SK-N-SH treated with all-trans-retinoic acid at 6 μM for 48 hours (cell line): ENCODE data around the gene PSMD12.

Experiments used
- CSDC2 ChIP-seq: fragments of 250-450 bp; sonication (Bioruptor Pico); IDR thresholded peaks from 2 replicates; pipeline ENCODE4 v1.5.0; 2020; ENCODE audit warnings: mild to moderate bottlenecking, moderate library complexity
- ISL1 ChIP-seq: fragments of 250-450 bp; sonication (Bioruptor Pico); IDR thresholded peaks from 2 replicates; pipeline ENCODE4 v2.1.2; 2022; ENCODE audit warnings: mild to moderate bottlenecking, moderate library complexity
- RARB ChIP-seq: fragments of 250-450 bp; sonication (Bioruptor Pico); IDR thresholded peaks from 2 replicates; pipeline ENCODE4 v1.8.0; 2021; ENCODE audit warnings: mild to moderate bottlenecking, moderate library complexity
- ZFP3 ChIP-seq: fragments of 250-450 bp; sonication (Bioruptor Pico); IDR thresholded peaks from 2 replicates; pipeline ENCODE4 v1.5.0; 2020; ENCODE audit warnings: mild to moderate bottlenecking, moderate library complexity
- TF ChIP-seq, protein P1 (sequence below): fragments of 250-450 bp; sonication (Bioruptor Pico); IDR thresholded peaks from 2 replicates; pipeline ENCODE4 v1.8.0; 2020; ENCODE audit warnings: mild to moderate bottlenecking, moderate library complexity, borderline replicate concordance

DNA sequence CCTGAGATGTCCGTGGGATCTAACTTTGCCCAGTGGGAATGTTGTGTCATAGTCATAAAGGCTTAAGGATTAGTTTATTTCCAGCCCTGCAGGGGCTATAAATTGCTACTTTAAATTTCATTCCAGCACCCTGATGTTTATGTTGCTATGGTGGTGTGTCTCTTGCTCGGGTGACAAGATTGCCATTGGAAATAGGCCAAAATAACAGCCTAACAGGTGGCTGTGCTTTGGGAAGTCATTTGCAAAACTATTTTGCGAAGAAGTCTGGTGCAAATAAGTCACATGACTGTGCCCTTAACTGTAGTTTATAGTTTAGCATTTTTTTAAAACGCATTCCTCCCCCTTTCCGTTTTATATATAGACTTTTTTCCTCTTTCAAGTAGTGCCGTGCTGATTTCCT, 33.8 kb upstream of the PSMD12 start:
- no peak for TF ChIP-seq CSDC2 (CRISPR knock-in tag)
- TF ChIP-seq ZFP3: no peak
- TF ChIP-seq ISL1 (CRISPR knock-in tag): no peak
- TF ChIP-seq RARB (CRISPR knock-in tag): no peak
- TF ChIP-seq, protein P1, sequence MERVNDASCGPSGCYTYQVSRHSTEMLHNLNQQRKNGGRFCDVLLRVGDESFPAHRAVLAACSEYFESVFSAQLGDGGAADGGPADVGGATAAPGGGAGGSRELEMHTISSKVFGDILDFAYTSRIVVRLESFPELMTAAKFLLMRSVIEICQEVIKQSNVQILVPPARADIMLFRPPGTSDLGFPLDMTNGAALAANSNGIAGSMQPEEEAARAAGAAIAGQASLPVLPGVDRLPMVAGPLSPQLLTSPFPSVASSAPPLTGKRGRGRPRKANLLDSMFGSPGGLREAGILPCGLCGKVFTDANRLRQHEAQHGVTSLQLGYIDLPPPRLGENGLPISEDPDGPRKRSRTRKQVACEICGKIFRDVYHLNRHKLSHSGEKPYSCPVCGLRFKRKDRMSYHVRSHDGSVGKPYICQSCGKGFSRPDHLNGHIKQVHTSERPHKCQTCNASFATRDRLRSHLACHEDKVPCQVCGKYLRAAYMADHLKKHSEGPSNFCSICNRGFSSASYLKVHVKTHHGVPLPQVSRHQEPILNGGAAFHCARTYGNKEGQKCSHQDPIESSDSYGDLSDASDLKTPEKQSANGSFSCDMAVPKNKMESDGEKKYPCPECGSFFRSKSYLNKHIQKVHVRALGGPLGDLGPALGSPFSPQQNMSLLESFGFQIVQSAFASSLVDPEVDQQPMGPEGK (CRISPR knock-in tag): no peak
